ENCODE results near the gene SLC4A9. TPM values are rescaled to one million over a fixed set of nuclear protein-coding genes. Genes with fewer than 3 reads are reported as not detected.
A peak's percentile ranks its signal among the peaks of the same experiment; 100 is the strongest.

SLC4A9 gene
- total and polyA plus RNA-seq, 2 experiments from 2014 or later, result not detected

- Histone ChIP-seq H3K27me3 (replicated peaks; ENCODE audit: insufficient read depth) (no peaks in the 10 kb centered on the region), H2AFZ (peak within 1 kb of the TSS; percentile 96), H4K20me1 (ENCODE audit: insufficient read depth) (0 out of 2 replicates have a peak, but pooled peaks cover 4% of the 10 kb centered on the region), H3F3A (ENCODE audit: insufficient read depth) (peaks cover 8% of the 10 kb centered on the region), H3K4me1 (ENCODE audit: insufficient read depth) (0 out of 2 replicates have a peak, but pooled peaks cover 7% of the 10 kb centered on the region), H3K79me2 (ENCODE audit: insufficient read depth) (peaks cover 48% of the 10 kb centered on the region), H3K9me2 (ENCODE audit: insufficient read depth) (no peaks in the 10 kb centered on the region), H3K9ac (peak within 1 kb of the TSS; percentile 86), H3K4me2 (ENCODE audit: unreplicated experiment) (peak within 1 kb of the TSS; percentile 97), H3K9me3 (ENCODE audit: low read depth) (no peaks in the 10 kb centered on the region), H3K4me3 (peak within 1 kb of the TSS; percentile 95), H3K27ac (peak within 1 kb of the TSS; percentile 77), H3K36me3 (ENCODE audit: low read depth) (no peaks in the 10 kb centered on the region)
- TF ChIP-seq EZH2phosphoT487 (IDR thresholded peaks at IDR 0.05; ENCODE audit: insufficient read depth, low read depth) (no peak), EZH2 (IDR thresholded peaks at IDR 0.05; ENCODE audit: insufficient read depth, poor library complexity, severe bottlenecking) (no peak)
- DNase-seq, result peak; percentile 100
- in situ Hi-C loops (cut with MboI), result no loop called here
- WGBS, 2 experiments (ENCODE audit: low coverage in 1 of 2, low lambda C conversion rate in 2 of 2, missing lambda C conversion rate in 2 of 2), result 1 to 2% methylated on average over 66 of the region's 83 CpGs
Measured at GRCh38 chr5:140401362-140402257, 41.6 kb downstream of the SLC4A9 start, which contains the start of gene ANKHD1. Gene ANKHD1, plus strand, starts transcription at chr5:140401833. Its CDS starts 135 bp downstream, at chr5:140401968.

GRCh38 chr5:140402258-140403074 lies 42.5 kb downstream of the SLC4A9 start:
- WGBS, 2 experiments (ENCODE audit: low coverage in 1 of 2, low lambda C conversion rate in 2 of 2, missing lambda C conversion rate in 2 of 2), result 5 to 8% methylated on average over 29 to 33 of the region's 36 CpGs
- H4K20me1 ChIP-seq (ENCODE audit: insufficient read depth), result 0 out of 2 replicates have a peak, but pooled peaks cover 4% of the 10 kb centered on the region
- in situ Hi-C loops (cut with MboI), result no loop called here
- TF ChIP-seq EZH2 (IDR thresholded peaks at IDR 0.05; ENCODE audit: insufficient read depth, poor library complexity, severe bottlenecking) (no peak), EZH2phosphoT487 (IDR thresholded peaks at IDR 0.05; ENCODE audit: insufficient read depth, low read depth) (no peak)
- H3F3A ChIP-seq (ENCODE audit: insufficient read depth), result peaks cover 8% of the 10 kb centered on the region
- peak overlapping the region; percentile 86 for H3K9ac ChIP-seq
- peak overlapping the region; percentile 95 for H3K4me3 ChIP-seq
- H3K9me2 ChIP-seq (ENCODE audit: insufficient read depth), result no peaks in the 10 kb centered on the region
- H3K9me3 ChIP-seq (ENCODE audit: low read depth), result no peaks in the 10 kb centered on the region
- H3K27me3 ChIP-seq (replicated peaks; ENCODE audit: insufficient read depth), result no peaks in the 10 kb centered on the region
- H3K4me1 ChIP-seq (ENCODE audit: insufficient read depth), result 0 out of 2 replicates have a peak, but pooled peaks cover 7% of the 10 kb centered on the region
- H3K4me2 ChIP-seq (ENCODE audit: unreplicated experiment), result peak overlapping the region; percentile 97
- peak overlapping the region; percentile 77 for H3K27ac ChIP-seq
- no peaks in the 10 kb centered on the region for H3K36me3 ChIP-seq (ENCODE audit: low read depth)
- peaks cover 56% of the 10 kb centered on the region for H3K79me2 ChIP-seq (ENCODE audit: insufficient read depth)
- peak overlapping the region; percentile 89 for H2AFZ ChIP-seq
- peak; percentile 71 for DNase-seq

- H3K4me1 ChIP-seq (ENCODE audit: insufficient read depth), result 0 out of 2 replicates have a peak, but pooled peaks cover 7% of the 10 kb centered on the region
- H3K9me3 ChIP-seq (ENCODE audit: low read depth), result no peaks in the 10 kb centered on the region
- TF ChIP-seq EZH2phosphoT487 (IDR thresholded peaks at IDR 0.05; ENCODE audit: insufficient read depth, low read depth) (no peak), EZH2 (IDR thresholded peaks at IDR 0.05; ENCODE audit: insufficient read depth, poor library complexity, severe bottlenecking) (no peak)
- peak overlapping the region; percentile 97 for H3K4me2 ChIP-seq (ENCODE audit: unreplicated experiment)
- peaks cover 8% of the 10 kb centered on the region for H3F3A ChIP-seq (ENCODE audit: insufficient read depth)
- in situ Hi-C loops (cut with MboI), result no loop called here
- no peak overlapping the region for H3K9ac ChIP-seq
- H3K27me3 ChIP-seq (replicated peaks; ENCODE audit: insufficient read depth), result no peaks in the 10 kb centered on the region
- peak overlapping the region; percentile 95 for H3K4me3 ChIP-seq
- H3K9me2 ChIP-seq (ENCODE audit: insufficient read depth), result no peaks in the 10 kb centered on the region
- H4K20me1 ChIP-seq (ENCODE audit: insufficient read depth), result 0 out of 2 replicates have a peak, but pooled peaks cover 4% of the 10 kb centered on the region
- DNase-seq, result no peak
- no peak overlapping the region for H2AFZ ChIP-seq
- H3K36me3 ChIP-seq (ENCODE audit: low read depth), result no peaks in the 10 kb centered on the region
- WGBS, 2 experiments (ENCODE audit: low coverage in 1 of 2, low lambda C conversion rate in 2 of 2, missing lambda C conversion rate in 2 of 2), result 65 to 66% methylated on average over 5 of the region's 5 CpGs
- H3K27ac ChIP-seq, result no peak overlapping the region
- peaks cover 68% of the 10 kb centered on the region for H3K79me2 ChIP-seq (ENCODE audit: insufficient read depth)
Measured at GRCh38 chr5:140403613-140404012, 43.6 kb downstream of the SLC4A9 start.

GRCh38 chr5:140408750-140409241 lies 48.8 kb downstream of the SLC4A9 start:
- no peaks in the 10 kb centered on the region for H3K27me3 ChIP-seq (replicated peaks; ENCODE audit: insufficient read depth)
- H3K27ac ChIP-seq, result no peak overlapping the region
- no peak overlapping the region for H3K4me3 ChIP-seq
- H3K9me2 ChIP-seq (ENCODE audit: insufficient read depth), result no peaks in the 10 kb centered on the region
- H3K36me3 ChIP-seq (ENCODE audit: low read depth), result no peaks in the 10 kb centered on the region
- H3K79me2 ChIP-seq (ENCODE audit: insufficient read depth), result peaks cover 100% of the 10 kb centered on the region
- H3K9me3 ChIP-seq (ENCODE audit: low read depth), result no peaks in the 10 kb centered on the region
- no peak overlapping the region for H2AFZ ChIP-seq
- H3K4me2 ChIP-seq (ENCODE audit: unreplicated experiment), result no peak overlapping the region
- WGBS, 2 experiments (ENCODE audit: low coverage in 1 of 2, low lambda C conversion rate in 2 of 2, missing lambda C conversion rate in 2 of 2), result 36 to 37% methylated on average over 4 of the region's 4 CpGs
- no peak for DNase-seq
- in situ Hi-C loops (cut with MboI), result no loop called here
- TF ChIP-seq EZH2 (IDR thresholded peaks at IDR 0.05; ENCODE audit: insufficient read depth, poor library complexity, severe bottlenecking) (no peak), EZH2phosphoT487 (IDR thresholded peaks at IDR 0.05; ENCODE audit: insufficient read depth, low read depth) (no peak)
- H3K9ac ChIP-seq, result no peak overlapping the region
- no peaks in the 10 kb centered on the region for H3F3A ChIP-seq (ENCODE audit: insufficient read depth)
- H4K20me1 ChIP-seq (ENCODE audit: insufficient read depth), result peaks cover 4% of the 10 kb centered on the region; the same call in 1 of the 2 replicates
- no peaks in the 10 kb centered on the region for H3K4me1 ChIP-seq (ENCODE audit: insufficient read depth)
